ENCODE data around the gene USP43. TPM values are rescaled to one million over a fixed set of nuclear protein-coding genes. Genes with fewer than 3 reads are reported as not detected.
"Not testable (repeated sequence)": the region's sequence is repeated elsewhere in the genome, so short reads cannot be mapped to it uniquely, and the experiment has no call there.

Gene USP43
- total and polyA plus RNA-seq, 4 donors = 2.9 to 9.8 (median 4.3) TPM

- H3K27me3 ChIP-seq (ENCODE audit: control insufficient read depth in 3 of 3, insufficient read depth in 3 of 3, low read length in 2 of 3) = peaks cover 6 to 39% (median 27%) of the 10 kb centered on the region in 3 donors
- ATAC-seq (ENCODE audit: insufficient read depth, low FRiP score) = no peak
- WGBS, 2 donors = 65 to 84% methylated on average over 3 of the region's 3 CpGs
Measured at GRCh38 chr17:9648521-9649110, 3.3 kb downstream of the USP43 start.

GRCh38 chr17:9658593-9659211, 13.4 kb downstream of the USP43 start:
- TF ChIP-seq CTCF (IDR thresholded peaks at IDR 0.05; ENCODE audit: control extremely low read depth, extremely low read depth) = no peak
- Histone ChIP-seq H3K4me3 (no peak overlapping the region), H3K4me1 (ENCODE audit: control insufficient read depth in 5 of 5, insufficient read depth in 5 of 5, low read length in 5 of 5) (no peaks in the 10 kb centered on the region), H3K27me3 (ENCODE audit: control insufficient read depth in 3 of 3, insufficient read depth in 3 of 3, low read length in 2 of 3) (no peaks in the 10 kb centered on the region), H3K36me3 (ENCODE audit: control insufficient read depth in 4 of 4, insufficient read depth in 4 of 4, low read length in 4 of 4) (no peaks in the 10 kb centered on the region), H3K27ac (ENCODE audit: low read depth in 1 of 2, low read length in 1 of 2) (no peak overlapping the region), H3K9ac (ENCODE audit: insufficient read depth in 1 of 2, low read length in 2 of 2) (no peak overlapping the region), H3K9me3 (ENCODE audit: control insufficient read depth in 4 of 4, insufficient read depth in 3 of 4, low read length in 3 of 4) (no peaks in the 10 kb centered on the region)
- peak in 1 of 3 donors; percentile 2 for DNase-seq
- ATAC-seq (ENCODE audit: insufficient read depth, low FRiP score) = no peak
- WGBS, 2 donors = 57 to 75% methylated on average over 4 of the region's 4 CpGs

More at GRCh38 chr17:9648521-9649110, 3.3 kb downstream of the USP43 start:
- Histone ChIP-seq H3K9me3 (ENCODE audit: control insufficient read depth in 4 of 4, insufficient read depth in 3 of 4, low read length in 3 of 4) (peaks cover 0 to 2% (median 0%) of the 10 kb centered on the region in 4 donors), H3K4me3 (no peak overlapping the region), H3K4me1 (ENCODE audit: control insufficient read depth in 5 of 5, insufficient read depth in 5 of 5, low read length in 5 of 5) (peaks cover 0 to 14% (median 3%) of the 10 kb centered on the region in 5 donors), H3K9ac (ENCODE audit: insufficient read depth in 1 of 2, low read length in 2 of 2) (no peak overlapping the region), H3K27ac (ENCODE audit: low read depth in 1 of 2, low read length in 1 of 2) (no peak overlapping the region), H3K36me3 (ENCODE audit: control insufficient read depth in 4 of 4, insufficient read depth in 4 of 4, low read length in 4 of 4) (no peaks in the 10 kb centered on the region)
- no peak for TF ChIP-seq CTCF (IDR thresholded peaks at IDR 0.05; ENCODE audit: control extremely low read depth, extremely low read depth)
- no peak for DNase-seq

GRCh38 chr17:9661027-9661426, 15.7 kb downstream of the USP43 start:
- ATAC-seq (ENCODE audit: insufficient read depth, low FRiP score) = no peak
- 95 to 98% methylated on average over 2 of the region's 2 CpGs for WGBS, 2 donors
- no peak overlapping the region for H3K9ac ChIP-seq (ENCODE audit: insufficient read depth in 1 of 2, low read length in 2 of 2)
- H3K27ac ChIP-seq (ENCODE audit: low read depth in 1 of 2, low read length in 1 of 2) = no peak overlapping the region
- TF ChIP-seq CTCF (IDR thresholded peaks at IDR 0.05; ENCODE audit: control extremely low read depth, extremely low read depth) = no peak
- no peak overlapping the region for H3K4me3 ChIP-seq
- H3K9me3 ChIP-seq (ENCODE audit: control insufficient read depth in 4 of 4, insufficient read depth in 3 of 4, low read length in 3 of 4) = no peaks in the 10 kb centered on the region
- no peaks in the 10 kb centered on the region for H3K4me1 ChIP-seq (ENCODE audit: control insufficient read depth in 5 of 5, insufficient read depth in 5 of 5, low read length in 5 of 5)
- DNase-seq = no peak
- H3K36me3 ChIP-seq (ENCODE audit: control insufficient read depth in 4 of 4, insufficient read depth in 4 of 4, low read length in 4 of 4) = no peaks in the 10 kb centered on the region
- no peaks in the 10 kb centered on the region for H3K27me3 ChIP-seq (ENCODE audit: control insufficient read depth in 3 of 3, insufficient read depth in 3 of 3, low read length in 2 of 3)

- WGBS, 2 donors = 94 to 95% methylated on average over 11 of the region's 11 CpGs
- H3K27me3 ChIP-seq (ENCODE audit: control insufficient read depth in 3 of 3, insufficient read depth in 3 of 3, low read length in 2 of 3); H3K4me1 ChIP-seq (ENCODE audit: control insufficient read depth in 5 of 5, insufficient read depth in 5 of 5, low read length in 5 of 5); ATAC-seq (ENCODE audit: insufficient read depth, low FRiP score); H3K4me3 ChIP-seq; H3K9ac ChIP-seq (ENCODE audit: insufficient read depth in 1 of 2, low read length in 2 of 2); DNase-seq; H3K36me3 ChIP-seq (ENCODE audit: control insufficient read depth in 4 of 4, insufficient read depth in 4 of 4, low read length in 4 of 4); H3K27ac ChIP-seq (ENCODE audit: low read depth in 1 of 2, low read length in 1 of 2); H3K9me3 ChIP-seq (ENCODE audit: control insufficient read depth in 4 of 4, insufficient read depth in 3 of 4, low read length in 3 of 4): not testable (repeated sequence)
Measured at GRCh38 chr17:9663511-9663910, 18.2 kb downstream of the USP43 start.

Data from lung (tissue), 12 donors.